GM19463 (cell line): ENCODE data around the gene EEFSEC.

Experiments used
- ATAC-seq: cut with Tn5 transposase; IDR thresholded peaks from one replicate; pipeline ENCODE4 v1.9.1; 2021; ENCODE audit warnings: mild to moderate bottlenecking, moderate library complexity; ENCODE audit not compliant: unreplicated experiment

The EEFSEC gene

DNA sequence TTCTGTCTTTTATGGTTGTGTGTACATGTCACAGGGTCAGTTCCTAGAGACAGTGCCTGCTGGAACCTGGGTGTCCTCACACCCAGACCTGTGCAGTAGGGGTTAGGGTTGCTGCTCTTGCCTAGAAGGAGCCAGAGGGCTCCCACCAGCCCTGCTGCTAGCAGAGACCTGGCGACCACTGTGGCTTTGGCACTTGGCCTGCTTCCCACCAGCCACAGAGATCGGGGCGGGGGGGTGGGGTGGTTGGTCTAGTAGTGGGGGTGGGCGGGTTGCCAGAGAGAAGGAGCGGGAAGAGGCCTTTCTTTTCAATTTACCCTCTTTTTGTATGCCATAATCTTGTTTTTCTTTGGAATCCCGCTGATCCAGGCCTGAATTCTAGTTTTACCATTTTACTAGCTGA, 29.4 kb downstream of the EEFSEC start:
- no peak for ATAC-seq

DNA sequence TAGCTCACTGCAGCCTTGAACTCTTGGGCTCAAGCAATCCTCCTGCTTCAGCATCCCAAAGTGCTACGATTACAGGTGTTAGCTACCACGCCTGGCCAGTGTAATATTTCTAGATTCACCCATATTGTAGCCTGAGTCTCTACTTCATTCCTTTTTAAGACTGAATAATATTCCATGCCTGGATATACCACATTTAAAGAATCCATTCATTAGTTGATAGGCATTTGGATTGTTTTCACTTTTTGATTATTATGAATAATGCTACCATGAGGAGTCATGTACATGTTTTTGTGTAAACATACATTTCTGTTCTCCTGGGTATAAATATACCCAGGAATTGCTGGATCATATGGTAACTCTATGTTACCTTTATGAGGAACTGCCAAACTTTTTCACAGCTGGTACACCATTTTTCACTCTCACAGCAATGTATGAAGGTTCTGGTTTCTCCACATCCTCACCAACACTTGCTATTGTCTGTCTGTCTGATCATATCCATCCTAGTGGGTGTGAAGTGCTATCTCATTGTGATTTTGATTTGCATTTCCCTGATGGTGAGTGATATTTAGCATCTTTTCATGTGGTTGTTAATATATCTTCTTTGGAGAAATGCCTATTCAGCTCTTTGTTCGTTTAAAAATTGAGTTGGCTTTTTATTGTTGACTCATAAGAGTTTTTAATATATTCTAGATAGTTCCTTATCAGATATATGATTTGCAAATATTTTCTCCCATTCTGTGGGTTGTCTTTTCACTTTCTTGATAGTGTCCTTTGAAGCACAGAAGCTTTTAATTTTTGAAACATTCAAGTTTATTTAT, 32.6 kb downstream of the EEFSEC start:
- ATAC-seq = no peak

DNA sequence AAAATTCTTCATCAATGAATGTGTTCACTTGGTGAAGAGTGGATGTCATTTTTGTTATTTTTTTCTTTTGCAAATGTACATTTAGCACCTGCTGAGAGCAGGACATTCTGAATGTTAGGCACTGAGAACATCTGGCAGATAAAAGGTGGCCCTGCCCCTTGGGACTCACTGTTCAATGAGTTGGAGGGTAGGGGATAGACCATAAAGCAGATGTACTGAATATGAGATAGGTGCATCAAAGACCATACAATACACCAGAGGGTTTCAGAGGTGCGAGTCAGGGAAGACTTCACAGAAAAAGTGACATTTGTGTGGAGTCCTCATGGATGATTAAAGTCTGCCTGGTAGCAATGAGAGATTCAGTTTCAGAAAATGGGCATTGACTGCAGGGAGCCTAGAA, 34.2 kb downstream of the EEFSEC start:
- ATAC-seq = no peak

DNA sequence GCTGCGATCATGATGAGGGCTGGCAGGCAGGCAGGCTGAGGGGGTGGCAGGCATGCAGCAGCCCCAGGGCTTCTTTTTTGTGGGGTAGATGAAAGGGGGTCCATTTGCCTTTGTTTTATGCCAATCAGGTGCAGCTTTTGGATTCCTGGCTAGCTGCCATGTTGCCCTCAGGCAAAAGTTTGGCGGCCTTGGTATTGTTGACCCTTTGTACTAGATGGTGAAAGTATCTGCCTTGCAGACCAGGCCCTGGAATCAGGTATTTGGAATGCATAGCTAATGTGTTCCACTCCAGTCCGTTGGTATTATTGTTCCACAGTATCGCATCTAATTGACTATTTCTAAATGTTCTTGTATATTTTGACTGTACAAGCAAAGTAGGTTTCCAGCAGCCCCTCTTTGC, 35.0 kb downstream of the EEFSEC start:
- no peak for ATAC-seq

DNA sequence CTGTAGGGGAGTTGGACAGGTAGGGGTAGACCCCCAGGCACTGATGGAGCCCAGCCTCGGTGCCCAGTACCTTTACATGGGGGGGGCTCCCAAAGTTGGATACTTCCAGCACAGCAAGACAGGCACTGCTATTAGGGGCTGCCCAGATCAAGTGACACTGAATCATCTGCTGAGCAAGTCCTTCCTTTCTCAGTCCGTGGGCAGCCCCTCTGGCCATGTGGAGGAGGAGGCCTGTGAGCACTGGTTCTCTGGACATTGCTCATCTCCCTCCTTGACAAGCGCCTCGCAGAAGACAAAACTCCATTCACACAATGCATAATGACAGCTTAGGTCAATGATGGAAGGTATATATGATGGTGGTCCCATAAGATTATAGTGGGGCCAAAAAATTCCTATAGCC, 35.7 kb downstream of the EEFSEC start:
- no peak for ATAC-seq

DNA sequence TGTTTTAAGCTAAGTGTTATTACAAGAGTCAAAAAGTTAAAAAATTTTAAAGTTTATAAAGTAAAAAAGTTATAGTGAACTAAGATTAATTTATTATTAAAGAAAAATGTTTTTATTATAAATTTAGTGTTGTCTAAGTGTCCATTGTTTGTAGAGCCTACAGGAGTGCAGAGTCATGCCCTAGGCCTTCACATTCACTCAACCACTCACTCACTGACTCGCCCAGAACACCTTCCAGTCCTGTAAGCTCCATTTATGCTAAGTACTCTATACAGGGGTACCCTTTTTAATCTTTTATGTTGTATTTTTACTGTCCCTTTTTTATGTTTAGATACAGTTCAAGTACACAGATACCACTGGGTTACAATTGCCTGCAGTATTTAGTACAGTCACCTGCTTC, 37.2 kb downstream of the EEFSEC start:
- ATAC-seq = no peak

DNA sequence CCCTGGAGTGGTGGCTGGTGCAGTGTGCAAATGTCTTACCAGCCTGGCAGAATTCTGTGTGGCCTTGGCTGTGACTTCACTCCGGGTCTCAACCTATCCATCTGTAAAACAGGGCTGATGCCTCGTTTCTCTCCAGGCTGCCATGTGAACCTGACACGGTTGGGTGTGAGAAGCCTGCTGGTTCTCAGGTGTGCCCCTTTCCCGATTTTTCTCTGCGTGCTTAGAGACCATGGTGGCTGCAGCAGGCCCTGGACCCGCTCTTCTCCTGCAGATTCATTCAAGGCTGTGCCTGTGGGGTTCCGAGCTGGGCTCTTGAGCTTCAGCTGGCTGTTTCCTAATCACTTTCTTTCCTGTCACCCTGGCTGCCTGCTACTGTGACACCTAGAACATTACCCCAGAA, 38.9 kb downstream of the EEFSEC start:
- no peak for ATAC-seq

DNA sequence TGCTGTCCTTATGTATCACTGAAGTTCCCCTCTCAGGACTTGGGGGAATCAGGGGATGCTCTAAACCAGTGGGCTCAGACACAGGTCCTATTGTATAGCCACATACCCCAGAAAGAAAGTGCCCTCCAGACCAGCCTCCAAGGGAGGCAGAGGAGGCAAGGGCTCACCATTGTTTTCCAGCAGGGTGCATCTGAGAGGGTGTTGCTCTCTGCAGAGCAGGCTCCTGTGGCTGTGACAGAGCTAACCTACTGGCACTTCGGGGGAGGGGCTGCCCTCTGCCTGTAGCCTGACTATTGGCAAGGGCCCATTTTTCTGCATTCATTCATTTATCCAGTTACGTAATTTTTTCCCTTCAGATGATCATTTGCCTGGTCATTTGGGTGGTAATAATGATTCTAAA, 39.9 kb downstream of the EEFSEC start:
- no peak for ATAC-seq

DNA sequence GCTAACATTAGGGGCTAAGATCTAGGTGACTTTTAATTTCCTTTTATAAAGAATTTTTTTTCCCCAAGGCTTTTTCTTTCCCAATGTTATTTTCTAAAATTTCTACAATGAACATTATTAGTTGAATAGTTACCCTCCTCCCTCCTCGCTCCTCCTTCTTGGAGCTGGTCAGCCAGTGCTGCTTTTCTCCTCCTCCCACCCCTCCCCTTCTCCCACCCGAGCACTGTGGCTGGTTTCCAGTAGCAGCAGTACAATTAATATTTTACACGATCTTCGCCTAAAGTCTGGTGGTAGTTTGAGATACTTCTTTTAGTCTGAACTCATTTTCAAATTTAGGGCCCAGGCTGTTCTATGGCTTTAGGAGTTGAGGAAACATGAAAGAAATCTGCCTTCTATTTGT, 41.6 kb downstream of the EEFSEC start:
- no peak for ATAC-seq

DNA sequence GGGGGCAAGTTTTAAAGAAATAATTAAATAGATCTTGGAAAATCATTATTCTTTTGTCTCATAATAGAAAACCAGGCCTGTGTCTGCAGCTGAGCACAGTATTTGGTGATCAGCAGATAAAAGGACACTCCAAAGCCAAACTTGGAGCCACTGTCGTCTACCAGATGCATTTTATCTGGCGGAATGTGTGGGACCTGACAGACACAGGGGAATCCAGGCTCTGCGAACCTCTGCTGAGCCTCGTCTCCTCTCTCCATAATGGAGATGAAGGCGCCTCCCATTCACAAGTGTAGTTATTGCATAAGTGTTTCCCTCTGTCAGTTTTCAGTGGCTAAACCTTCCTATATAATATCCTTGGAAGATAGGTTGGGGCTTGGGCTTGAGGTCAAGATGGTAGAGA, 42.1 kb downstream of the EEFSEC start:
- ATAC-seq = no peak

DNA sequence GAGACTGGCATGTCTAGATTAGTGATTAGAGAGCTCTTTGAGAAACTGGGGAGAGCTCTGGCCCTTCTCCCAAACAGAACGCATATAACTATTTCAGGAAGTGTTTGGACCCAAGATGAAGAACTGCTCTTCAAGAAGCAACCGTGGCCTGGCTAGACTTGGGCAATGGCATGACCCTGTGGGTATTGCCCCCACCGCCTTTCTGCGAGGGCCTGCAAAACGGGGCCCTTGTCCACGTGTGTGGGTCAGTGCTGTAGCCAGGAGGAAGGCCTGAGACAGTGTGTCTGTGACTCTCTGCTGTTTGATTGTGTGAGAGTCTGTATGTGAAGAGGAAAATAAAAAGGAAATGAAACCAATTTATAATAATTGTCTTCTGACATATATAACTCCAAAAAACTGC, 42.5 kb downstream of the EEFSEC start:
- no peak for ATAC-seq

DNA sequence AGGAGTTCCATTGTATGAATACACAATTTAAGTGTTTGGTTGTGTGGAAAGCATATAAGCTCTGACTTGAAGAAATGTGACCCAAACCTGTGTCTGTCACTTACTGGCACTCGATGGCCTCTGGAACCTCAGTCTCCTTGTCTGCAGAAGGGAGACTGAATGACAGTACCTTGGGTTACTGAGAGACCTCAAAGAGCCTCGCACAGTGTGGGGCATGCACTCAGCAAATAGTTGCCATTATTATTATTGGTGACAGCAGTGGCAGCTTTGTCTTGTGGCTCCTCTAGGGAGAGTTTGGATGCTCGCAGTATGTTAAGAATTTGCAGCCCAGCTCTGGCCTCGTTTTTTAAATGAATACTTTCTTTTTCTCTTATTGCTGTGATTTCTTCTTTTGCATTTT, 43.4 kb downstream of the EEFSEC start:
- ATAC-seq = no peak

DNA sequence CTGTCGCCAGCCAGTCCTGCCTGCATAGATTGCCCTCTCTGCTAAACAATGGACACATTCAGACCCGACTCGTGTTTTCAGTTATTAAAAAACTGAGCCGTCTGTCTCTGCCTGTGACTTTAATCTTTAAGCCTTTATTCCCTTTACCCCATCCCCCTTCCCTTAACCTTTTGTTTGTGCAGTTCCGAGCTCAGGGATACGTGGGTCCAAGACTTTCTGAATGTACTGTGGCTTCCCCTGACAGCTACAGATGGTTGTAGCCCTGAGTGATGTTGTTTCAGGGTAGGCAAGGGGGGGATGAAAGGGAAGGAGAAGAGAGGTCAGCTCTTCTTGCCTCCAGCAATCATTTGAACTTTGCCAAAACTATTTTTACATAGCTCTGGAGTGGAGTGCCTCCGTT, 44.6 kb downstream of the EEFSEC start:
- no peak for ATAC-seq

DNA sequence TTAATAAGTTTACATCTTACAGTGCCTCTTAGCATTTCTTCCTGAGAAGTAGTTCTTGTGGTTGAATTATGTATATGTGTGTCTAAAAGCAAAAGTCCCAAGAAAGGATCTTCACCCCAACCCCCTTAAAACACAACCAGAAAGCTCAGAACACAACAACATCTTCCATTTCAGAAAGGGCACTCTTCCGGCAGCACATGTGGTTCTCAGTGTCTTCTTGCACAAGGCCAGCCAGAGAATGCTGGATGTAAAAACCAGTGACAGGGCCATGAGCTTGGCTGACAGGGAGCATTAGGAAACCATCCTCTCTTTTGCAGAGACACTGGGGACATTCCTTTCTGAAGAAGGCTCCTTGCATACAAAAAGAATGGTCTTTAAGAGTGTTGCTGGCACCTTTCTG, 45.0 kb downstream of the EEFSEC start:
- no peak for ATAC-seq

DNA sequence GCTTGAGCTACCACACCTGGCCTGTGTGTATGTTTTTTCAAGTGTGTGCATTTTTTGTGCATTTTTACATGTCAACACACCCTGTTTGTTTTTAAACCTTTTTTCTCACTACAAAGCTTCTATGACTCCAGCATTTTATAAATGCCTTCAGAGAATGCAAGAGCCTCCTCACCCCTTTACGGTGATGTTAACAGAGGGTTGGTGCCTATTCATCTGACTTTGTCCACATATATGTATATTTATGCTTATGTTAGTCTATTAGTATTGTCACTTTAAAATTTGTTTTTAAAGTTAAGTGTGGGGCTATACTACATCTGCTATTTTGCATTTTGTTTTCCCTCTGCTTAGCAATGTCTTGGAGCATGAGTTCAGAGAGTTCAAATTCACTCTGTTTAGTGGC, 45.8 kb downstream of the EEFSEC start:
- ATAC-seq = no peak

DNA sequence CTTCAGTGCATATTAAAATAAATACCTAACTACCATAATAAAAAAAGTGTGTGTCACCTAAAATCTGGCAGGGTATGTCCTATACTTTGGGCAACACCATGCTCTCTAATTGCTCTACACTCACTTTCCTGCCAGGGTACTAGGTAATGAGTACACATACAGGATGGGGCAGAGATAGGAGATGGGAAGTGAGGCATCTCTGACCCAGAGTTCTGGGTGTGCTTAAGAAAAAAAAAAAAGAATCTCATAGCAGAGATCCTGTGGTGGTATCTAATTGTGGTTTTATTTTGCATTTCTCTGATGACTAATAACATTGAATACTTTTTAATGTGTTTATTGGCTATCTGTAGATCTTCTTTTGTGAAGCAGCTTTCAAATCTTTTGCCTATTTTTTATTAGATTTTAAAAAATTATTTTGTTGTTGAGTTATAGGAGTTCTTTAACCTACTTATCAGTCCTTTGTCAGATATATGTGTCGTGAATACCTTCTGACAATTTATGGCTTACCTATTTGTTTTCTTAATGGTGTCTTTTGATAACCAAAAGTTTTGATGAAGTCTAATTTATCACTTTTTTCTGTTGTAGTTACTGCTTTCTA, 48.0 kb downstream of the EEFSEC start:
- ATAC-seq = no peak

DNA sequence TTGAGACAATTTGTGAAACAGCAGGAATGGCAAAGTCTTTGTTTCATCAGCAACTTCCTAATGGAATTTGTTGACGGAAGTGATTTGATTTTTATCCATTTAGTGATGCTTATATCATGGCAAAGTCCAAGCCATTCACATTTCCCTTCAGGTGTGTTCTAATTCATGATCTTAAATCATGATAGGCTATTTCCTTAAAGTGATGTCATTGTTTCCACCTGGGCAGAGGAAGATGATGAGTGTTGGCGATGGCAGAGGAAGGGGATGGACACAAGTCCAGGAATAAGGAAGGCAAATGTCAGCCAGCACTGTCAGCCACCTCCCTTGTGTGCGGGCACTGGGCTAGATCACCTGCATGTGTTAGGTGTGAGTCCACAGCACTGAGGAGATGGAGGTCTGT, 49.9 kb downstream of the EEFSEC start:
- no peak for ATAC-seq

DNA sequence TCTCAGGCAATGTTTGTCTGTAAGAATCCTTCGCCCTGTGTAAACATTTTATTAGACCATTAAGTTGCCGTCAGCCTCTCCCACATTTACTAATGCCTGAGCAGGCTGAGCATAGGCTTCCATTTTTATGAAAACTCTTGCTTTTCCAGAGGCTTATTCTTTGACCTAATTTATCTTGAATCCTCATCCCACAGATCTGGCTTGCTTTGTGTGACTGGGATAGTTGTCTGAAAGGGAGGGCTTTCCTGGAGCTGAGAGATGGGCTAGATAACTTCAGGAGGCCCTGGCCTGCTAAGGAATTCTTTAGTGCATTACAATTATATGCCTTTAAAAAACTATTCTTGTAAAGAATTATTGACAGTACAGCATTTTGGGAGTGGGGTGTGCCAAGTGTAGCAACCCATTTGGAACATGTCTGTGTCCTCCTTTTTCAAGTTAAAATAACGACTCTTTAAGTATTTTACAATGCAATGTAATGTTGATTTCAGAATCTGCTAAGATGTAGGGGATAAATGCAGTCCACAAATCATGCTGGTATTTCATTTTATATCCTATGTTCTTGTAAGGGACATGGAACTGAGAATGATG, 52.4 kb downstream of the EEFSEC start:
- ATAC-seq = no peak

DNA sequence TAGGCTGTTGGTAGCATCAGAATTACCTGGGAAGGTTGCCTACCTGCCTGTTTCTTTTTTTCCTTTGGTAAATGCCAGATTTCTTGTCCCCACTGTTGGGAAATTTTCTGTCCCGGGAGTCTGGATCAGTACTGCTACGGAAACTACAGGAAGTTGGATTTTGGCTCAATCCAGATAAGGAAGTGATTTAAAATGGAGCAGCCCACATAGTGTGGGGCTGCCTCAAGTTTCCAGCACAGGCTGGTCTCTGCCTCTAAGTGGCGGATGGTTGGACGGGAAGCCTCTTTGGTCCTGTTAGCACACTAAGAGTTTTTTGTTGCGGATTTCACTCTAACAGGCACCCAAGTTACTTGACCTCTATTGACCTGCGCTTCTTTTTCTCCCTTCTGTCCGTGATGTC, 54.7 kb downstream of the EEFSEC start:
- no peak for ATAC-seq

DNA sequence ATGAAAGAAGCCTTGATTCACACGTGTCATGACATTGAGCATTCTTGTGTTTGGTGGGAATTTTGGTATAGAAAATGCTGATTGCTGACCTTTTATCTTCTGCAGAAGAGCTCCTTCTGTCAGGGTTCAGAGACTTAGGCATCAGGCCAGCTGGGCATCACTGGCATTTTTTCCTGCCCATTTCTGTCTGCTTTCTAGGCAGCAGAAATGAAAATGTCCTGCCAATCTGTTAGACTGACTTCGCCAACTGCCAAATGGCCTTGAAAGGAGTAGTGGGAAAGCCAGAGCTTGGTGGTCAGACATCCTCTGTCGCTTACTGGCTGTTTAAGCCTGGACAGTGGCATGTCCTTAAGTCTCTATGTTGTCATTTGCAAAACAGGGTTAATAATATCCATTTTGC, 57.4 kb downstream of the EEFSEC start:
- ATAC-seq = no peak

DNA sequence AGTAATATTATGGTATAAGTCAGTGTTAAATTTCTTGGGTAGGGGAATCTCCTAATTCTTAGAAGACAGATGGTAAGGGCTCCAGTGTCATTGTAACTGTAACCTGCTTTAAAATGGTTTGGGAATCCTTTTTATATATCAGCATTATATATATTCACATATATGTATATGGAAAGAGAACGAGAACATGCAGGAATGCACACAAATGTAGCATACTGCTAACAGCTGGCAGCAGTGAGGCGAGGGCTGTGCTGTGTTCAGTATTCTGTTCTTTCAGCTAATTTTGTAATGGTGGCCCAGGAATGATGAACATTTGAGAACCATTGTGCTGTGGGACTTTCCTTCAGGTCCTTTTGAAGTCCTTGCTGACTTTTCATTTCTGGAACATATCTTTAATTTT, 60.8 kb downstream of the EEFSEC start:
- ATAC-seq = no peak

DNA sequence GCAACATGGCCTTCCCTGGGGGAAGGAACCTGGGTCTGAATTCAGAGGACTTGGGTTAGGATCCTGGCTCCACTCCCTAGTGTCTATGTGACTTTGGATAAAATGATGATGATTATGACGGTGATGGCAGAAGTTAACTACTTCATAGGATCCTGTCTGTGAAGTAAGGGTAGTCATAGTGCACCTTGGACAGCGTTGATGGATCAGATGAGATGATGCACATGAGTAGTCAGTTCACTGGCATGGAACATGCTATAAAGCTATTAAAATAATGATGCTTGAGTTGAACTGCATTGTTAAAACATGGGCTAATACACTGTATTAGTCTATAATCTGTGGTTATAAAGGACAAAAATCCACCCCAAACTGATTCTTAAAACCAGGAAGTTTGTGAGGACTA, 62.0 kb downstream of the EEFSEC start:
- ATAC-seq = no peak
